HCT116 (cell line): ENCODE results near the gene SOD1. TPM values are rescaled to one million over a fixed set of nuclear protein-coding genes. Genes with fewer than 3 reads are reported as not detected.

Experiments
- ATAC-seq: fragments of 200-7000 bp; cut with Tn5 transposase; 2 replicates; pipeline ENCODE4 v1.9.1; 2020; ENCODE audit warnings: mild to moderate bottlenecking, moderate library complexity
- BruUV-seq: library from RNA; stranded (reverse); fragments of 400-500 nt; replicated peaks from 2 replicates; lab custom pipeline; 2021; lab: Mats Ljungman, UMichigan
- CTCF ChIA-PET: fragments of 300-600 bp; sonication (Branson Sonifier 250); formaldehyde crosslinking; loops from one replicate; lab custom pipeline; 2021; ENCODE audit warnings: antibody characterized with exemption; lab: Charles Lee
- POLR2A ChIA-PET: fragments of 300-600, 350-600 bp; sonication (Branson Sonifier 250); formaldehyde crosslinking; loops from one replicate; lab custom pipeline; 2021; ENCODE audit warnings: antibody characterized with exemption; lab: Charles Lee
- RAD21 ChIA-PET, 2 experiments: fragments of 300-600 bp; sonication (Branson Sonifier 250); formaldehyde crosslinking; loops; one replicate each; lab custom pipeline; 2023; ENCODE audit warnings: low total read pairs in 2 of 2; ENCODE audit not compliant: uncharacterized antibody in 2 of 2, unreplicated experiment in 2 of 2, low non-redundant PET in 1 of 2; lab: Charles Lee
- DNase-seq: peaks from one replicate; pipeline ENCODE4 v3.0.0-alpha.2; 2010; ENCODE audit warnings: low read depth, low spot score
- H2AFZ ChIP-seq: fragments of 200-600 bp; shearing (Covaris generic), sonication (generic); 2 replicates; pipeline ENCODE4 v1.6.1; 2017; ENCODE audit warnings: low read depth, mixed run types, mixed read lengths, antibody characterized with exemption, low read length; ENCODE audit not compliant: poor library complexity, severe bottlenecking
- H3K27ac ChIP-seq: 2 replicates; pipeline ENCODE4 v1.5.1; 2012; ENCODE audit warnings: low read depth, low read length
- H3K27me3 ChIP-seq: fragments of 200-600 bp; sonication (generic); 2 replicates; pipeline ENCODE4 v1.6.1; 2016; ENCODE audit warnings: mixed run types, low read length, mixed read lengths; ENCODE audit not compliant: insufficient read depth
- H3K36me3 ChIP-seq, 2 experiments: fragments of 200-500 bp in 1 of 2; fragments of 200-600 bp in 1 of 2; sonication (Bioruptor generic) in 1 of 2; sonication (generic) in 1 of 2; 2 replicates each; pipeline versions ENCODE4 v1.5.1 to v1.6.1; 2014 to 2016; ENCODE audit warnings: low read length in 2 of 2, inconsistent platforms in 1 of 2, mixed read lengths in 1 of 2, mixed run types in 1 of 2; ENCODE audit not compliant: insufficient read depth in 2 of 2, control insufficient read depth in 1 of 2
- H3K4me1 ChIP-seq, 2 experiments: fragments of 200-600 bp in 1 of 2; sonication (generic) in 1 of 2; 2 replicates each; pipeline versions ENCODE4 v1.5.1 to v1.6.1; 2012 to 2017; ENCODE audit warnings: low read length in 2 of 2, inconsistent platforms in 1 of 2, mild to moderate bottlenecking in 1 of 2, mixed read lengths in 1 of 2, mixed run types in 1 of 2, moderate library complexity in 1 of 2; ENCODE audit not compliant: insufficient read depth in 2 of 2, control insufficient read depth in 1 of 2
- H3K4me2 ChIP-seq: fragments of 200-600 bp; sonication (generic); 2 replicates; pipeline ENCODE4 v1.6.1; 2017; ENCODE audit warnings: mixed run types, low read length, mixed read lengths
- H3K4me3 ChIP-seq, 2 experiments: fragments of 200-600 bp in 1 of 2; sonication (generic) in 1 of 2; replicated peaks in 1 of 2; 2 replicates each; pipeline ENCODE4 v1.5.1; 2011 to 2016; ENCODE audit warnings: low read length in 2 of 2, control low read depth in 1 of 2, low read depth in 1 of 2, mild to moderate bottlenecking in 1 of 2, mixed read lengths in 1 of 2, mixed run types in 1 of 2
- H3K79me2 ChIP-seq: fragments of 200-600 bp; sonication (generic); 2 replicates; pipeline ENCODE4 v1.6.1; 2017; ENCODE audit warnings: mild to moderate bottlenecking, mixed run types, low read length, moderate library complexity, mixed read lengths; ENCODE audit not compliant: insufficient read depth
- H3K9ac ChIP-seq: fragments of 200-600 bp; sonication (generic); 2 replicates; pipeline ENCODE4 v1.6.1; 2016; ENCODE audit warnings: low read length, mixed read lengths
- H3K9me2 ChIP-seq: fragments of 200-600 bp; sonication (generic), shearing (Covaris generic); 2 replicates; pipeline ENCODE4 v1.6.1; 2017; ENCODE audit warnings: mixed run types, mild to moderate bottlenecking, moderate library complexity; ENCODE audit not compliant: insufficient read depth
- H3K9me3 ChIP-seq, 2 experiments: fragments of 200-500 bp in 1 of 2; fragments of 200-600 bp in 1 of 2; sonication (Bioruptor generic) in 1 of 2; sonication (generic) in 1 of 2; 2 replicates each; pipeline ENCODE4 v1.6.1; 2014 to 2017; ENCODE audit warnings: low read length in 2 of 2, mixed read lengths in 2 of 2, inconsistent platforms in 1 of 2, low read depth in 1 of 2, mild to moderate bottlenecking in 1 of 2, mixed run types in 1 of 2, moderate library complexity in 1 of 2; ENCODE audit not compliant: control insufficient read depth in 1 of 2, insufficient read depth in 1 of 2
- H4K20me1 ChIP-seq: fragments of 200-600 bp; sonication (generic), shearing (Covaris generic); 2 replicates; pipeline ENCODE4 v1.6.1; 2017; ENCODE audit warnings: mixed run types, mild to moderate bottlenecking, moderate library complexity; ENCODE audit not compliant: insufficient read depth
- ELF1 ChIP-seq: IDR thresholded peaks from 2 replicates; pipeline ENCODE4 v1.6.1; 2012; ENCODE audit warnings: low read depth, borderline replicate concordance
- EZH2 ChIP-seq: fragments of 200-600 bp; sonication (generic); IDR thresholded peaks from 2 replicates; pipeline ENCODE4 v1.6.1; 2017; ENCODE audit warnings: antibody characterized with exemption, mixed run types
- EZH2phosphoT487 ChIP-seq: fragments of 200-600 bp; IDR thresholded peaks from 2 replicates; pipeline ENCODE4 v1.6.1; 2018; ENCODE audit warnings: antibody characterized with exemption, borderline replicate concordance
- SIN3A ChIP-seq: IDR thresholded peaks from 2 replicates; pipeline ENCODE4 v1.6.1; 2012; ENCODE audit warnings: low read depth
- SP1 ChIP-seq: IDR thresholded peaks from 2 replicates; pipeline ENCODE4 v1.6.1; 2012; ENCODE audit warnings: low read depth
- SRF ChIP-seq: IDR thresholded peaks from 2 replicates; pipeline ENCODE4 v1.6.1; 2012; ENCODE audit warnings: low read depth
- TCF7L2 ChIP-seq: IDR thresholded peaks from 2 replicates; pipeline ENCODE4 v1.7.0; 2011; ENCODE audit warnings: borderline replicate concordance, inconsistent platforms; ENCODE audit not compliant: insufficient read depth, insufficient read length; ENCODE audit errors: extremely low read depth
- YY1 ChIP-seq: IDR thresholded peaks from 2 replicates; pipeline ENCODE4 v1.6.1; 2011; ENCODE audit warnings: low read length, low read depth, moderate library complexity, mild to moderate bottlenecking; ENCODE audit not compliant: insufficient replicate concordance; ENCODE audit errors: extremely low read depth
- ZFX ChIP-seq: fragments of 450-650 bp; IDR thresholded peaks from 2 replicates; pipeline ENCODE4 v1.6.1; 2017
- intact Hi-C: fragments of 100-400 bp; cut with micrococcal nuclease; formaldehyde crosslinking; loops from 2 replicates; pipeline ENCODE4 v1.10.0; 2022
- total RNA-seq: library from RNA; stranded (reverse); gene quantifications from one replicate; pipeline ENCODE4 v1.2.1, GENCODE V29; 2021; ENCODE audit not compliant: unreplicated experiment

The SOD1 gene
- total RNA-seq, 1 experiment from 2014 or later: 419 TPM

DNA sequence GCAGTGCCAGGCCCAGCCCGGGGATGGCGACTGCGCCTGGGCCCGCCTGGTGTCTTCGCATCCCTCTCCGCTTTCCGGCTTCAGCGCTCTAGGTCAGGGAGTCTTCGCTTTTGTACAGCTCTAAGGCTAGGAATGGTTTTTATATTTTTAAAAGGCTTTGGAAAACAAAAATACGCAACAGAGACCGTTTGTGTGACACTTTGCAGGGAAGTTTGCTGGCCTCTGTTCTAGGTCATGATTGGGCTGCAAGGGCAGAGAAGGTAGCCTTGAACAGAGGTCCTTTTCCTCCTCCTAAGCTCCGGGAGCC lies 719 bp downstream of the SOD1 start:
- intact Hi-C loops: no loop called here
- Histone ChIP-seq H3K79me2 (peaks cover 52% of the 10 kb centered on the region), H3K9ac (peak overlapping the region; percentile 93), H3K4me3 (peak overlapping the region; percentile 76 to 87), H3K27ac (peak overlapping the region; percentile 91), H4K20me1 (peaks cover 12% of the 10 kb centered on the region; the same call in 1 of the 2 replicates), H3K4me1 (peaks cover 5 to 34% of the 10 kb centered on the region in 2 experiments; a peak in 3 of 4 replicates), H3K9me3 (no peaks in the 10 kb centered on the region), H3K4me2 (peak overlapping the region; percentile 77), H2AFZ (no peak overlapping the region), H3K9me2 (no peaks in the 10 kb centered on the region), H3K27me3 (no peaks in the 10 kb centered on the region), H3K36me3 (peaks cover 8 to 23% of the 10 kb centered on the region in 2 experiments; a peak in 2 of 4 replicates)
- ChIA-PET CTCF (no interaction called here), RAD21 (no interaction called here), POLR2A (no interaction called here)
- DNase-seq: no peak
- TF ChIP-seq SRF (no peak), EZH2 (no peak), TCF7L2 (no peak), SP1 (no peak), ZFX (no peak; the same call in 1 of the 2 replicates), YY1 (no peak), EZH2phosphoT487 (no peak), ELF1 (no peak)
- no TSS peak for BruUV-seq
- no peak for ATAC-seq

DNA sequence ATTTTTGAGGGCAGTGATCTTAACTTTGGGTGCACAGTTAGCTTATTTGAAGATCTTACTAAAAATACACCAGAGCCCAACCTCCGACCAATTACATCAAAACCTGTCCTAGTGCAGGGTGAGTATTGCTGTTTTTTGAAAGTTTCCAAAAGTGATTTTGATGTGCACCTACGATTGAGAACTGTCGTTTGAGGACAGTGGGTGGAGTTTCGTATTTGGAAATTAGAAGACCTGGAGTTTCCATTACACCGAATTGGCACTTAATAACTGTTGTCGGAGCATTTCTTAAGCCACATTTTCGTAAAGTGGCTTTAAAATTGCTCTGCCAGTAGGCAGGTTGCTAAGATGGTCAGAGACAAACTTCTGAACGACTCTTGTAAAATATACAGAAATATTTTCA lies 1.1 kb downstream of the SOD1 start:
- H3K4me3 ChIP-seq: peak overlapping the region; percentile 76 to 87
- H3K9ac ChIP-seq: peak overlapping the region; percentile 93
- RAD21 ChIA-PET: no interaction called here
- no peaks in the 10 kb centered on the region for H3K9me2 ChIP-seq
- H3K79me2 ChIP-seq: peaks cover 56% of the 10 kb centered on the region
- no peaks in the 10 kb centered on the region for H3K27me3 ChIP-seq
- no peaks in the 10 kb centered on the region for H3K9me3 ChIP-seq
- TF ChIP-seq SIN3A (no peak), EZH2 (no peak), TCF7L2 (no peak)
- peak overlapping the region; percentile 91 for H3K27ac ChIP-seq
- DNase-seq (no peak), ATAC-seq (no peak)
- POLR2A ChIA-PET: no interaction called here
- intact Hi-C loops: no loop called here
- TSS peak; percentile 71 for BruUV-seq
- no peak overlapping the region for H2AFZ ChIP-seq
- H3K4me2 ChIP-seq: peak overlapping the region; percentile 77
- peaks cover 11 to 27% of the 10 kb centered on the region in 2 experiments; a peak in 2 of 4 replicates for H3K36me3 ChIP-seq
- peaks cover 16% of the 10 kb centered on the region; the same call in 1 of the 2 replicates for H4K20me1 ChIP-seq
- CTCF ChIA-PET: no interaction called here
- H3K4me1 ChIP-seq: peaks cover 5 to 37% of the 10 kb centered on the region in 2 experiments; a peak in 3 of 4 replicates
